ENCODE data around the gene GFI1B. TPM values are rescaled to one million over a fixed set of nuclear protein-coding genes. Genes with fewer than 3 reads are reported as not detected.

Gene GFI1B
- total RNA-seq, 2 donors from 2014 or later = not detected

GRCh38 chr9:132939169-132939568, 39.3 kb upstream of the GFI1B start:
- WGBS, 2 donors = 42 to 45% methylated on average over 1 of the region's 1 CpG
- Histone ChIP-seq H3K4me1 (peaks cover 34% of the 10 kb centered on the region), H3K27me3 (no peaks in the 10 kb centered on the region), H3K4me3 (no peak overlapping the region), H3K36me3 (replicated peaks in 1 of 2; ENCODE audit: insufficient read depth in 1 of 2, low read depth in 2 of 2) (no peaks in the 10 kb centered on the region), H3K27ac (no peak overlapping the region), H3K9me3 (no peaks in the 10 kb centered on the region)
- TF ChIP-seq POLR2A (IDR thresholded peaks at IDR 0.05) (no peak), CTCF (IDR thresholded peaks at IDR 0.05) (no peak)
- ATAC-seq (peak; percentile 43), DNase-seq (peak in 1 of 4 donors; percentile 33)
- intact Hi-C loops (cut with DNase I) = no loop called here

- WGBS, 2 donors = 16 to 19% methylated on average over 5 of the region's 5 CpGs
- peaks cover 44% of the 10 kb centered on the region for H3K4me1 ChIP-seq
- no peak for ATAC-seq
Observed at GRCh38 chr9:132942541-132943182, 35.8 kb upstream of the GFI1B start.

GRCh38 chr9:132943651-132944293, 34.7 kb upstream of the GFI1B start:
- Histone ChIP-seq H3K27ac (peak overlapping the region; percentile 82 to 98 (median 98)), H3K27me3 (no peaks in the 10 kb centered on the region), H3K4me1 (peaks cover 44% of the 10 kb centered on the region), H3K36me3 (replicated peaks in 1 of 2; ENCODE audit: insufficient read depth in 1 of 2, low read depth in 2 of 2) (no peaks in the 10 kb centered on the region), H3K9me3 (no peaks in the 10 kb centered on the region), H3K4me3 (peak overlapping the region; percentile 72 to 97)
- no peak for ATAC-seq
- WGBS, 2 donors = 2% methylated on average over 24 to 25 of the region's 25 CpGs
- TF ChIP-seq POLR2A (IDR thresholded peaks at IDR 0.05) (no peak), CTCF (IDR thresholded peaks at IDR 0.05) (no peak)
- intact Hi-C loops (cut with DNase I) = no loop called here
- no peak for DNase-seq

More at GRCh38 chr9:132942541-132943182, 35.8 kb upstream of the GFI1B start:
- Histone ChIP-seq H3K27me3 (no peaks in the 10 kb centered on the region), H3K27ac (peak overlapping the region in 1 of 4 donors; percentile 14), H3K9me3 (no peaks in the 10 kb centered on the region), H3K4me3 (no peak overlapping the region), H3K36me3 (replicated peaks in 1 of 2; ENCODE audit: insufficient read depth in 1 of 2, low read depth in 2 of 2) (no peaks in the 10 kb centered on the region)
- DNase-seq = no peak
- intact Hi-C loops (cut with DNase I) = no loop called here
- no peak for TF ChIP-seq CTCF (IDR thresholded peaks at IDR 0.05)

GRCh38 chr9:132944294-132945185, 34.0 kb upstream of the GFI1B start, which contains the start of gene TSC1:
TSS of gene TSC1 (minus strand) at chr9:132944616. CDS start at chr9:132928872, 15,744 bp downstream.
- Histone ChIP-seq H3K27ac (peak within 1 kb of the TSS; percentile 82 to 98 (median 98)), H3K27me3 (no peaks in the 10 kb centered on the region), H3K4me3 (peak within 1 kb of the TSS; percentile 72 to 97), H3K9me3 (no peaks in the 10 kb centered on the region), H3K4me1 (peaks cover 37% of the 10 kb centered on the region), H3K36me3 (replicated peaks in 1 of 2; ENCODE audit: insufficient read depth in 1 of 2, low read depth in 2 of 2) (no peaks in the 10 kb centered on the region)
- intact Hi-C loops (cut with DNase I) = no loop called here
- DNase-seq = peak; percentile 97 to 98 (median 97)
- ATAC-seq = peak; percentile 93
- TF ChIP-seq POLR2A (IDR thresholded peaks at IDR 0.05) (peak; percentile 32 to 81 (median 78)), CTCF (IDR thresholded peaks at IDR 0.05) (no peak)
- WGBS, 2 donors = 0 to 1% methylated on average over 29 to 63 of the region's 72 CpGs
